Stimulated activated CD4-positive, alpha-beta T cell treated with anti-CD3 and anti-CD28 coated beads, Interleukin-1b, Interleukin-23, amount 100 ng/mL, for 1 hour (primary cell): Measurements from ENCODE around the gene SNED1.

Experiments
- DNase-seq, 2 donors: peaks; one replicate each; pipeline ENCODE4 v3.0.0-alpha.2; 2020; ENCODE audit warnings: low read depth in 2 of 2

Gene SNED1

DNA sequence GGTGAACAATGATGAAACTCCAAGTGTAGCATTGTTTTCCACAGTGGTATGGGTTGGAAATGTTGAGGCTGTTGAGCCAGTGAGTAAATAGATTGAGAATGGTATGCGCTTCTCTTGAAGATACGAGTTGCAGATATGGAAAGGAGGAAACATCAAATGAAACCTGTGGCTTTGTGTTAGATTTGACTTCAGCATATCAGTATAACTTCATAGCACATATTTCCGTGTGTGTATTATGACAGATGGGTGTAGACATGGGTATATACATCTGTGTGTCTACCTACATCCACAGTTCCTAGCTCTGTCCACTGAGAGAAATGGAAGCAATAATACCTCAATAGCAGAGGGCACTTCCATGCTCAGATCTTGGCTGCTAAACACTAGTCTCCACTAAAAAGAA is 8.0 kb downstream of the SNED1 start:
- no peak for DNase-seq

- no peak for DNase-seq
These were observed 8.7 kb downstream of the SNED1 start for GRCh38 chr2:241007111-241007510.

DNA sequence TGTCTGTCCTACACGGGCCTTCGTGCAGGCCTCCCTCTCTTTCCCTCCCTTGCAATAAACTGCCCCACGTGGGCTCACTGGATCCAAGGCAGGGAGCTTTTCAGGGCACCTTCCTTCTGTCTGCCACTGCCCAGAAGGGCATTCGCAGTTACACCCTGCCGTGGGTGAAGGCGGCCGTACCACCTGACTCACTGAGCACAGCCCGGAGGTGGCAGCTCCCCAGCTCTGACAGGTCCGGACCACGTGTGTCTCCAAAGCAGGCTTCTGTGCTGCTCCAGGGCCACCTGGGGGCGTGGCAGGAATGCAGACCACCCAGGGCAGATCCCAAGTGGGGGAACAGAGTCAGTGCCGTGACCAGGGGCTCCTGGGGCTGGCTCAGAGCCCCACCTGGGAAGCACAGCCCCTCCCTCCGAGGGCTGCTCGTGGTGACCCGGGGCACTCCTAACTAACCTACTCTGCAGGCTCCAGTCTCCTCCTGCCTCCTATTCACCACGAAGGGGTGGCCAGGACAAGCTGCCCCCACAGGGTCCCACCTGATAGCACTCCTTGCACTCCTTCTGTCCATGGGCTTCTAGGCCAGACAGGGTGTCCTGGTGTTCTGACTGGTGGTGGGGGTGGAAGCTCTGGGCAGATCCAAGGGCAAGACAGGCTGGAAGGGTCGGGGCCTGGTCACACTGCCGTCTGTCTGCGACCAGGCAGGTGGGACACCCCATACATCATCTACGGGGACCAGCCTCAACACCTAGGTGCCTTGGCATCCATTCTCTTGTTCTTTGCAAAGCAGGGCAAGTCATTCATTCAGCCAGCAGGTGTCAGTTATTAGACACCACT is 9.7 kb downstream of the SNED1 start:
- DNase-seq, result no peak

GRCh38 chr2:241008711-241009121 is 10.3 kb downstream of the SNED1 start:
- DNase-seq, result no peak

- no peak for DNase-seq
These were observed 10.8 kb downstream of the SNED1 start for GRCh38 chr2:241009191-241009590.

DNA sequence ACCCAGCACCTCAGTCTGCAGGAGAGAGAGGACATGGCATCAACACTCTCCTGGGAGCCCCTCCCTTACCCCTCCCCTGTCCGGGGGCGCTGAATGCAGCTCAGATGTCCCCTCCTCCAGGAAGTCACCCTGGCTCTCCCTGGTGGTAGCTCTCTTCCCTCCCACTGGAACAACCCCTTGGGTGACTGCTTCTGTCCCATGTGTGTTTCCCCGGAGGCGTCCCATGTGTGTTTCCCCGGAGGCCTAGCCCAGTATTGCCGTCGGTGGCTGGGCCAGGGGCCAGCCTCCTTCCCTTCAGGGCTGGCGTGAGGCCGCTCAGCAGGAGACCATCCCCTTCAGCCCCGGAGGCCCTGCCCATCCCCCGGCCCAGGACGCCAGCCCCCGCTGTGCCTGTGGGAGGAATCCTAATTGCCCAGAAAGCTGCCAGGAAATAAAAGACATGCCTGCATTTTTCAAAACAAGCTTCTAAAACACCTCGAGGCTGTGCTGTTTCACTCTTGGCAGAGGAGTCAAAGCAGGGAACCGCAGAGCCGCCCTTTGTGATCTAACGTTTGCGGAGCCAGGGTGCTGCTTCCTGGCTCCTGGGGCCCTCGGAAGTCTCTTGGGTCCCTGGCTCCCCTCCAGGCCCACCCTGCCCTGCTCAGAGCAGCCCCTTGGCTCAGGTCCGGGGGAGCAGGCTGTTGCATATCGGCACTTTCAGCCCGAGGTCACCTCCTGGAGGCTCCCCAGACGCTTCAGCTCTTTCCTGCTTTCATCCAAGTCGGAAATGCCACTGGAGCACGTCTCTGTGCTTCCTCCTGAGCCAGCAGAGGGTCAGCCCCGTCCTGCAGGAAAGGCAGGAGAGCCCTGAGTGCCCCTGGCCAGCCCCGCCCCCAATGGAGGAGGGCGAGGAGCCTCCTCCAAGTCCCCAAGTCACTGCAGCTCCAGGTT is 11.4 kb downstream of the SNED1 start:
- DNase-seq, result no peak

DNA sequence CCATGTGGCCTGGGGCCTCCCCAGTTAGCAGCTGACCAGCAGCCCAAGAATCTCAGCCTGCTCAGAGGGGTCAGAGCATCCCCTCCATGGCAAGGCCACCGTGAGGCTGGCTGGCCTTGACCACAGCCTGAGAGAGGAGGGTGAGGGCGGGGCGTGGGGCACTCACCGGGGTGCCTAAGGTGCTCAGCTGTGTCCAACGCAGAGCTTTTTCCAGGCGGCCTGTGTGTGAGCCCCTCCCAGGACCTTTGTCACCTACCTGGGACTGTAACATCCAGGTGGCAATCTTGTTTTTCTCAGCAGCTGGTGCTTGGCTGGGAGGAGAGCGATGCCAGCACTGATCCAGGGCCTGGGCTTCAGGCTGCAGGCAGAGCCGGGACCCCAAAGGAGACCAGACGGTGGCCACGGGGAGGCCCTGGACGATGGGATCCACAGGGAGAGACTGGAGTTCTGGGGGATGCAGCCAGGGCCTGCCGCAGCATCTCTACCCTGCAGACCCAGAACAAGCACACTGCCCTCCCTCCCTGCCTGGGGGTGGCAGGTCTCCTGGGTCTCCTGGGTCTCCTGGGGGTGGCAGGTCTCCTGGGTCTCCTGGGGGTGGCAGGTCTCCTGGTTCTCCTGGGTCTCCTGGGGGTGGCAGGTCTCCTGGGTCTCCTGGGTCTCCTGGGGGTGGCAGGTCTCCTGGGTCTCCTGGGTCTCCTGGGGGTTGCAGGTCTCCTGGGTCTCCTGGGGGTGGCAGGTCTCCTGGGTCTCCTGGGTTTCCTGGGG is 12.3 kb downstream of the SNED1 start:
- no peak for DNase-seq

DNA sequence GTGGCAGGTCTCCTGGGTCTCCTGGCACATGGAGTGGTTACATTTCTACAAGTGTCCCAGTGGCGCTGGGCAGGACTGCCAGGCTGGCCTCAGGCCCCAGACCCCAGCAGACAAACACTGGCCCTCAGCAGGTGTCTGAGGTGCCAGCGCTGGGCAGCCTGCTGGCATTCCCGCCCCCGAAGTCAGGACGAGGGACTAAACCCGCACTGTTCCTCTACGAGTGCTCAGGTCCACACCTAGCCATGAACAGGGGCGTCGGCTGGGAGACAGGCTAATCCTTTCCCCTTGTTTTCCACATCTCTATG is 12.8 kb downstream of the SNED1 start:
- DNase-seq, result no peak

GRCh38 chr2:241011751-241012510 is 13.5 kb downstream of the SNED1 start:
- no peak for DNase-seq

DNA sequence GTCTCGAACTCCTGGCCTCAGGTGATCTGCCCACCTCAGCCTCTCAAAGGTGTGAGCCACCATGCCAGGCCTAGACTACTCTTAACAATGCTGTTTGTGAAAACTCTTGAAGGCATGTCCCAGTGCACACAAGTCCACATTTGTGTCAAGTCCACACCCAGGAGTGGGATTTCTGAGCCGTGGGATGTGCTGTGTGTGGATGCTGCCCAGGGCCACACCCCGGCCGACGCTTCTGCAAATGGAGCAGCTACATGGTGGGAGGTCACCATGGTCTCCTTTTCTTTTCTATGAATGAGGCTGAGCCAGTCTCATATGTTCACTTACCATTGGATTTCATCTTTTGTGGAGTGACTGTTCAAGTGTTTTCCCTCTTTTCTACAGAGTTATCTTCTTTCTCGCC is 15.8 kb downstream of the SNED1 start:
- no peak for DNase-seq

- no peak for DNase-seq
These were observed 16.3 kb downstream of the SNED1 start for GRCh38 chr2:241014764-241015163.

DNA sequence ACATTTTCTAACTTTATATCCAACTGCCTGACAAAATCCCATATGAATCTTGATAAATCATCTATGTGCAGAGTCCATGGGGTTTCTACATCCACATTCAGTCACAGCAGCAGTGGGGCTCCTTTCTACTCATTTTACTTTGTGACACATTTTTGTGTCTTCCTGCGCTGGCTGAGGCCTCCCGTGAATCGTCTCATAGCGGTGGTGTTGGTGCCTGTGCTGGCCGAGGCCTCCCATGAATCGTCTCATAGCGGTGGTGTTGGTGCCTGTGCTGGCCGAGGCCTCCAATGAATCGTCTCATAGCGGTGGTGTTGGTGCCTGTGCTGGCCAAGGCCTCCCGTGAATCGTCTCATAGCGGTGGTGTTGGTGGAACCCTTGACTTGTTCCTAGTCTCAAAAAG is 17.0 kb downstream of the SNED1 start:
- no peak for DNase-seq

GRCh38 chr2:241017228-241017940 is 19.0 kb downstream of the SNED1 start:
- DNase-seq, result no peak

DNA sequence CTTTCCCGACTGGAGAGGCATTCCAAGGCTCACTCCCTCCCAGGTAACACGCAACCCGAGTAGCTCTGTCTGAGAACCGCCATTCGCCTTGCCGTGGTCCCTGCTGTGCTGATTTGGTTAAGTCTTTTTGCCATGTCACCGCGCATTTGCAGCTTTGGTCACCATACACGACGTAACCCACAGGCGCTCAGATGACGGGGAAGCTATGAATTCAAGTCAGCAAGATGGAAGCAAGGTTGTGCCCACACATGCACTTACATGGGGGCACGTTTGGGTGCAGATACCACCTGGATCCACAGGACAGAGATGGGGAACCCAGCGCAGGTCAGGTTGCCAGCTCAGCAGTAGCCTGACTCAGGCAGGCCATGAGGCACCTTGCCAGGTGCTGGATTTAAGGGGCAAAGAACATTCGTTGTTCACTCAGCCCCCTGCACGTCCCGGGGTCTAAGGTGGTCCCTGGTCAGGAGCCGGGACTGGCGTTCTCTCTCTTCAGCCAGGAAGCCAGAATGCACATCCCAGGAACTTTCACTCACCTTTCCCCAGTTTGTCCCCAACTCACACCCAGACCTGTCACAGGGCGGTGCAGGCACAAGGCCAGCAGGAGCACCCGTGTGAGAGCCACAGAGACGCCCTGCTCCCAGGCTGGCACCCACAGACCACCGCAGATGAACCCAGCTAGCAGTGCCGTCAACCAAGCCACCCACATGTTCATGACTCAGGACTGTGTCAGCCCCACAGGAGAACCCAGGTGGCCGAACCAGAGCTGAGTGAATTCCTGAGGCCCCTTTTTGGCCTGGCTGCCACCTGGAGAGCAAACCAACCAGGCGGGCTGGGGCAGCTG is 19.9 kb downstream of the SNED1 start:
- DNase-seq, result no peak

GRCh38 chr2:241019441-241020139 is 21.2 kb downstream of the SNED1 start:
- DNase-seq, result no peak

- no peak for DNase-seq
These were observed 21.8 kb downstream of the SNED1 start for GRCh38 chr2:241020201-241020600.

GRCh38 chr2:241020629-241021190 is 22.3 kb downstream of the SNED1 start:
- DNase-seq, result no peak

DNA sequence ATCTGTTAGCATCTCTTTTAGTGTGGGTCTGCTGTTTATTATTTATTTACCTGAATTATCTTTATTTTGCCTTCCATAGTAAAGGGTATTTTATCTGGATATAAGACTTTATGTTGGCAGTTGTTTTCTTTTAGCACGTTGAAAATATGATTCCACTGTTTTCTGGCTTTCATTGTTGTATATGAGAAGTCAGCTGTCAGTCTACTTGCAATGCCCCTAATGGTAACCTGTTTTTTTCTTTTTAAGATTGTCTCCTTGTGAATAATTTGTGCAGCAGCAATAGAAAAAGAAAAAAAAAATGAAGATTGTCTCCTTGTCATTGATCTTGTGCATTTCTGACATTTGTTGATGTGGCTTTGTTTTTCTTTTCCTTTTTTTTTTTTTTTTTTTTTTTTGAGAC is 27.2 kb downstream of the SNED1 start:
- DNase-seq, result no peak
